ENCODE measurements around the gene RRP36.
"Not testable (repeated sequence)": the region's sequence is repeated elsewhere in the genome, so short reads cannot be mapped to it uniquely, and the experiment has no call there.

RRP36 gene

GRCh38 chr6:42989923-42990322 is 31.5 kb upstream of the RRP36 start:
- Mint-ChIP-seq H3K27me3 (no peaks in the 10 kb centered on the region), H3K36me3 (ENCODE audit: low read depth) (peaks cover 34% of the 10 kb centered on the region), H3K9me3 (no peaks in the 10 kb centered on the region), H3K27ac (no peak overlapping the region), H3K4me3 (no peak overlapping the region), H3K4me1 (ENCODE audit: low read depth) (peaks cover 31% of the 10 kb centered on the region)

GRCh38 chr6:42993445-42993844 is 28.0 kb upstream of the RRP36 start:
- H3K4me3 Mint-ChIP-seq, result no peak overlapping the region
- H3K9me3 Mint-ChIP-seq, result no peaks in the 10 kb centered on the region
- H3K4me1 Mint-ChIP-seq (ENCODE audit: low read depth), result peaks cover 3% of the 10 kb centered on the region
- no peaks in the 10 kb centered on the region for H3K27me3 Mint-ChIP-seq
- H3K27ac Mint-ChIP-seq, result no peak overlapping the region
- H3K36me3 Mint-ChIP-seq (ENCODE audit: low read depth), result peaks cover 23% of the 10 kb centered on the region

- Mint-ChIP-seq H3K4me3 (no peak overlapping the region), H3K27ac (peak overlapping the region; percentile 22), H3K9me3 (no peaks in the 10 kb centered on the region), H3K4me1 (ENCODE audit: low read depth) (peaks cover 3% of the 10 kb centered on the region), H3K27me3 (no peaks in the 10 kb centered on the region), H3K36me3 (ENCODE audit: low read depth) (peaks cover 4% of the 10 kb centered on the region)
These were observed 24.9 kb upstream of the RRP36 start for GRCh38 chr6:42996513-42996912.

- not testable (repeated sequence) for H3K4me1 Mint-ChIP-seq (ENCODE audit: low read depth); H3K4me3 Mint-ChIP-seq; H3K27me3 Mint-ChIP-seq; H3K36me3 Mint-ChIP-seq (ENCODE audit: low read depth); H3K27ac Mint-ChIP-seq; H3K9me3 Mint-ChIP-seq
These were observed 23.2 kb upstream of the RRP36 start for GRCh38 chr6:42998205-42998604.

GRCh38 chr6:43001843-43002242 is 19.6 kb upstream of the RRP36 start:
- no peaks in the 10 kb centered on the region for H3K27me3 Mint-ChIP-seq
- no peaks in the 10 kb centered on the region for H3K9me3 Mint-ChIP-seq
- no peak overlapping the region for H3K4me3 Mint-ChIP-seq
- peaks cover 10% of the 10 kb centered on the region for H3K36me3 Mint-ChIP-seq (ENCODE audit: low read depth)
- H3K27ac Mint-ChIP-seq, result no peak overlapping the region
- H3K4me1 Mint-ChIP-seq (ENCODE audit: low read depth), result no peaks in the 10 kb centered on the region

- Mint-ChIP-seq H3K36me3 (ENCODE audit: low read depth) (peaks cover 40% of the 10 kb centered on the region), H3K27ac (no peak overlapping the region), H3K27me3 (no peaks in the 10 kb centered on the region), H3K4me1 (ENCODE audit: low read depth) (peaks cover 4% of the 10 kb centered on the region), H3K4me3 (no peak overlapping the region), H3K9me3 (no peaks in the 10 kb centered on the region)
These were observed 15.6 kb upstream of the RRP36 start for GRCh38 chr6:43005844-43006243.

- Mint-ChIP-seq H3K27me3 (no peaks in the 10 kb centered on the region), H3K27ac (no peak overlapping the region), H3K36me3 (ENCODE audit: low read depth) (peaks cover 42% of the 10 kb centered on the region), H3K9me3 (no peaks in the 10 kb centered on the region), H3K4me3 (no peak overlapping the region), H3K4me1 (ENCODE audit: low read depth) (peaks cover 7% of the 10 kb centered on the region)
These were observed 15.2 kb upstream of the RRP36 start for GRCh38 chr6:43006251-43006650.

- H3K9me3 Mint-ChIP-seq, result no peaks in the 10 kb centered on the region
- H3K27me3 Mint-ChIP-seq, result no peaks in the 10 kb centered on the region
- H3K27ac Mint-ChIP-seq, result no peak overlapping the region
- peaks cover 51% of the 10 kb centered on the region for H3K36me3 Mint-ChIP-seq (ENCODE audit: low read depth)
- H3K4me1 Mint-ChIP-seq (ENCODE audit: low read depth), result peaks cover 16% of the 10 kb centered on the region
- H3K4me3 Mint-ChIP-seq, result no peak overlapping the region
These were observed 14.3 kb upstream of the RRP36 start for GRCh38 chr6:43007126-43007525.

GRCh38 chr6:43009124-43009523 is 12.3 kb upstream of the RRP36 start:
- Mint-ChIP-seq H3K4me1 (ENCODE audit: low read depth) (peaks cover 30% of the 10 kb centered on the region), H3K36me3 (ENCODE audit: low read depth) (peaks cover 65% of the 10 kb centered on the region), H3K27me3 (no peaks in the 10 kb centered on the region), H3K27ac (peak overlapping the region; percentile 36), H3K4me3 (no peak overlapping the region), H3K9me3 (no peaks in the 10 kb centered on the region)

- Mint-ChIP-seq H3K27me3 (no peaks in the 10 kb centered on the region), H3K9me3 (no peaks in the 10 kb centered on the region), H3K27ac (peak overlapping the region; percentile 40), H3K4me1 (ENCODE audit: low read depth) (peaks cover 48% of the 10 kb centered on the region), H3K36me3 (ENCODE audit: low read depth) (peaks cover 60% of the 10 kb centered on the region), H3K4me3 (no peak overlapping the region)
These were observed 10.2 kb upstream of the RRP36 start for GRCh38 chr6:43011207-43011606.

GRCh38 chr6:43012364-43012763 is 9.1 kb upstream of the RRP36 start:
- Mint-ChIP-seq H3K4me1 (ENCODE audit: low read depth) (peaks cover 55% of the 10 kb centered on the region), H3K9me3 (no peaks in the 10 kb centered on the region), H3K36me3 (ENCODE audit: low read depth) (peaks cover 51% of the 10 kb centered on the region), H3K27ac (peak overlapping the region; percentile 92), H3K4me3 (peak overlapping the region; percentile 97), H3K27me3 (no peaks in the 10 kb centered on the region)

GRCh38 chr6:43013097-43013842 is 8.2 kb upstream of the RRP36 start:
- H3K9me3 Mint-ChIP-seq, result no peaks in the 10 kb centered on the region
- H3K36me3 Mint-ChIP-seq (ENCODE audit: low read depth), result peaks cover 53% of the 10 kb centered on the region
- H3K4me1 Mint-ChIP-seq (ENCODE audit: low read depth), result peaks cover 55% of the 10 kb centered on the region
- H3K4me3 Mint-ChIP-seq, result peak overlapping the region; percentile 97
- H3K27me3 Mint-ChIP-seq, result no peaks in the 10 kb centered on the region
- H3K27ac Mint-ChIP-seq, result peak overlapping the region; percentile 92

GRCh38 chr6:43013843-43014433 is 7.5 kb upstream of the RRP36 start, which contains the start of the genes KLHDC3 and MEA1:
KLHDC3 (plus strand) TSS chr6:43014249; CDS start chr6:43017193, 2,944 bp downstream.
MEA1 (minus strand) TSS chr6:43013946; CDS start chr6:43013813, 133 bp downstream.
- Mint-ChIP-seq H3K9me3 (no peaks in the 10 kb centered on the region), H3K27ac (peak within 1 kb of the TSS; percentile 92), H3K27me3 (no peaks in the 10 kb centered on the region), H3K4me1 (ENCODE audit: low read depth) (peaks cover 54% of the 10 kb centered on the region), H3K36me3 (ENCODE audit: low read depth) (peaks cover 46% of the 10 kb centered on the region), H3K4me3 (peak within 1 kb of the TSS; percentile 97)

- Mint-ChIP-seq H3K9me3 (no peaks in the 10 kb centered on the region), H3K36me3 (ENCODE audit: low read depth) (peaks cover 44% of the 10 kb centered on the region), H3K4me3 (peak overlapping the region; percentile 97), H3K27me3 (no peaks in the 10 kb centered on the region), H3K4me1 (ENCODE audit: low read depth) (peaks cover 52% of the 10 kb centered on the region), H3K27ac (peak overlapping the region; percentile 92)
These were observed 7.0 kb upstream of the RRP36 start for GRCh38 chr6:43014434-43014909.

GRCh38 chr6:43016176-43016942 is 5.1 kb upstream of the RRP36 start:
- peak overlapping the region; percentile 11 for H3K4me3 Mint-ChIP-seq
- H3K4me1 Mint-ChIP-seq (ENCODE audit: low read depth), result peaks cover 56% of the 10 kb centered on the region
- H3K27ac Mint-ChIP-seq, result peak overlapping the region; percentile 50
- no peaks in the 10 kb centered on the region for H3K27me3 Mint-ChIP-seq
- no peaks in the 10 kb centered on the region for H3K9me3 Mint-ChIP-seq
- H3K36me3 Mint-ChIP-seq (ENCODE audit: low read depth), result peaks cover 32% of the 10 kb centered on the region

Data from stimulated activated naive CD8-positive, alpha-beta T cell treated with anti-CD3 and anti-CD28 coated beads, Interleukin-15, Interleukin-2, amounts not matched to agents 100 ng/mL and 50 ng/mL, for 24 hours (primary cell).